Hepatocyte (in vitro differentiated cells): ENCODE data around the gene TMEM134. TPM values are rescaled to one million over a fixed set of nuclear protein-coding genes. Genes with fewer than 3 reads are reported as not detected.

Source experiments
- DNase-seq: peaks from one replicate; pipeline ENCODE4 v3.0.0-alpha.2; 2016; ENCODE audit warnings: low spot score
- H2AFZ ChIP-seq: fragments of 200-600 bp; sonication (generic); 2 replicates; pipeline ENCODE4 v1.6.0; 2016; ENCODE audit warnings: antibody characterized with exemption, mild to moderate bottlenecking
- H3K27ac ChIP-seq: fragments of 200-600 bp; sonication (generic); 2 replicates; pipeline ENCODE4 v1.5.1; 2016; ENCODE audit warnings: mild to moderate bottlenecking
- H3K27me3 ChIP-seq: fragments of 200-600 bp; sonication (generic); 2 replicates; pipeline ENCODE4 v1.6.1; 2016
- H3K36me3 ChIP-seq: fragments of 200-600 bp; sonication (generic); replicated peaks from 2 replicates; pipeline ENCODE4 v1.5.1; 2016; ENCODE audit warnings: low read depth; ENCODE audit not compliant: insufficient read depth
- H3K4me1 ChIP-seq: fragments of 200-600 bp; sonication (generic); 2 replicates; pipeline ENCODE4 v1.5.1; 2016; ENCODE audit warnings: mild to moderate bottlenecking, moderate library complexity; ENCODE audit not compliant: insufficient read depth
- H3K4me2 ChIP-seq: fragments of 200-600 bp; sonication (generic); 2 replicates; pipeline ENCODE4 v1.6.0; 2016
- H3K4me3 ChIP-seq: fragments of 200-600 bp; sonication (generic); 2 replicates; pipeline ENCODE4 v1.5.1; 2016; ENCODE audit warnings: mild to moderate bottlenecking
- H3K79me2 ChIP-seq: fragments of 200-600 bp; sonication (generic); 2 replicates; pipeline ENCODE4 v1.6.0; 2017; ENCODE audit warnings: mild to moderate bottlenecking
- H3K9me2 ChIP-seq: fragments of 200-600 bp; sonication (generic); replicated peaks from 2 replicates; pipeline ENCODE4 v1.6.0; 2017; ENCODE audit warnings: mild to moderate bottlenecking; ENCODE audit not compliant: insufficient read depth
- H3K9me3 ChIP-seq: fragments of 200-600 bp; sonication (generic); 2 replicates; pipeline ENCODE4 v1.5.1; 2016; ENCODE audit warnings: low read depth, mild to moderate bottlenecking
- H4K20me1 ChIP-seq: fragments of 200-600 bp; sonication (generic); 2 replicates; pipeline ENCODE4 v1.6.0; 2016; ENCODE audit warnings: mild to moderate bottlenecking; ENCODE audit not compliant: insufficient read depth, poor library complexity, severe bottlenecking
- CTCF ChIP-seq: fragments of 200-600 bp; sonication (generic); IDR thresholded peaks from 2 replicates; pipeline ENCODE4 v1.5.1; 2016; ENCODE audit warnings: antibody characterized with exemption, mild to moderate bottlenecking; ENCODE audit not compliant: poor library complexity
- EZH2 ChIP-seq: fragments of 200-600 bp; sonication (generic); IDR thresholded peaks from 2 replicates; pipeline ENCODE4 v1.6.1; 2016; ENCODE audit warnings: antibody characterized with exemption, mild to moderate bottlenecking, borderline replicate concordance
- EZH2phosphoT487 ChIP-seq: fragments of 200-600 bp; sonication (generic); IDR thresholded peaks from one replicate; pipeline ENCODE4 v1.6.1; 2018; ENCODE audit warnings: antibody characterized with exemption, mild to moderate bottlenecking, low read depth, moderate library complexity; ENCODE audit not compliant: unreplicated experiment, severe bottlenecking
- WGBS: methylation state at CpG from one replicate; pipeline ENCODE4 v1.1.6; 2016; ENCODE audit warnings: low lambda C conversion rate; ENCODE audit errors: missing lambda C conversion rate; 5-methylcytosine and 5-hydroxymethylcytosine counted together
- polyA plus RNA-seq: library from polyadenylated mRNA; unstranded; fragments of >200 nt; fragmentation: Nextera tagmentation; extraction: Ambion mirVana; gene quantifications from 2 replicates; pipeline ENCODE4 v1.2.1, GENCODE V29; 2016
- total RNA-seq: library from RNA; depleted of rRNA; stranded (reverse); fragments of >200 nt; gene quantifications from 2 replicates; pipeline ENCODE4 v1.2.3, GENCODE V29; 2014

TMEM134 gene
- total and polyA plus RNA-seq, 2 experiments from 2014 or later, result 43.2 to 93.7 TPM

- no peak overlapping the region for H3K27ac ChIP-seq
- no peaks in the 10 kb centered on the region for H3K27me3 ChIP-seq
- H4K20me1 ChIP-seq, result no peaks in the 10 kb centered on the region
- H3K36me3 ChIP-seq, result no peaks in the 10 kb centered on the region
- H3K4me3 ChIP-seq, result no peak overlapping the region
- no peaks in the 10 kb centered on the region for H3K9me3 ChIP-seq
- 95% methylated on average over 37 of the region's 38 CpGs for whole genome bisulfite sequencing
- no peaks in the 10 kb centered on the region for H3K4me1 ChIP-seq
- H3K4me2 ChIP-seq, result no peak overlapping the region
- no peak overlapping the region for H2AFZ ChIP-seq
- H3K9me2 ChIP-seq, result no peaks in the 10 kb centered on the region
- H3K79me2 ChIP-seq, result no peaks in the 10 kb centered on the region
- DNase-seq, result no peak
- TF ChIP-seq CTCF (no peak), EZH2phosphoT487 (no peak), EZH2 (no peak)
Observed at GRCh38 chr11:67435727-67436458, 33.2 kb downstream of the TMEM134 start.

- Histone ChIP-seq H3K27ac (no peak overlapping the region), H3K9me2 (no peaks in the 10 kb centered on the region), H3K36me3 (no peaks in the 10 kb centered on the region), H3K9me3 (no peaks in the 10 kb centered on the region), H2AFZ (no peak overlapping the region), H3K4me2 (no peak overlapping the region), H3K4me3 (no peak overlapping the region), H3K27me3 (no peaks in the 10 kb centered on the region), H4K20me1 (no peaks in the 10 kb centered on the region), H3K4me1 (no peaks in the 10 kb centered on the region), H3K79me2 (peaks cover 6% of the 10 kb centered on the region)
- no peak for TF ChIP-seq EZH2phosphoT487
- TF ChIP-seq CTCF, result no peak
- no peak for TF ChIP-seq EZH2
- no peak for DNase-seq
- WGBS, result 89% methylated on average over 19 of the region's 26 CpGs
Observed at GRCh38 chr11:67435031-67435726, 33.9 kb downstream of the TMEM134 start.

- no peak for DNase-seq
- Histone ChIP-seq H3K4me2 (no peak overlapping the region), H3K79me2 (peaks cover 13% of the 10 kb centered on the region), H4K20me1 (no peaks in the 10 kb centered on the region), H3K27me3 (no peaks in the 10 kb centered on the region), H3K36me3 (no peaks in the 10 kb centered on the region), H3K4me3 (no peak overlapping the region), H3K27ac (no peak overlapping the region), H3K4me1 (peaks cover 4% of the 10 kb centered on the region), H3K9me2 (no peaks in the 10 kb centered on the region), H3K9me3 (no peaks in the 10 kb centered on the region), H2AFZ (no peak overlapping the region)
- 93% methylated on average over 23 of the region's 23 CpGs for WGBS
- TF ChIP-seq EZH2 (no peak), EZH2phosphoT487 (no peak), CTCF (no peak)
Observed at GRCh38 chr11:67434395-67434881, 34.6 kb downstream of the TMEM134 start.
